Endothelial cell of umbilical vein (primary cell): ENCODE measurements around the gene SH3TC2. TPM values are rescaled to one million over a fixed set of nuclear protein-coding genes. Genes with fewer than 3 reads are reported as not detected.

Source experiments
- BruUV-seq: library from RNA; stranded (reverse); fragments of 400-500 nt; replicated peaks from 2 replicates; lab custom pipeline; 2021; lab: Mats Ljungman, UMichigan
- CTCF ChIA-PET: fragments of 300-600, 350-600 bp; sonication (Branson Sonifier 250); formaldehyde crosslinking; loops from one replicate; lab custom pipeline; 2021; ENCODE audit warnings: antibody characterized with exemption, inconsistent platforms; lab: Charles Lee
- POLR2A ChIA-PET: fragments of 300-600, 350-600 bp; sonication (Branson Sonifier 250); formaldehyde crosslinking; loops from one replicate; lab custom pipeline; 2021; ENCODE audit warnings: antibody characterized with exemption, inconsistent platforms; lab: Charles Lee
- DNase-seq: peaks from one replicate; pipeline ENCODE4 v3.0.0-alpha.2; 2011; ENCODE audit warnings: low read depth, low spot score
- FAIRE-seq: peaks from 2 replicates; lab custom pipeline; 2011; peaks lifted over from hg19 to GRCh38; lab: Jason Lieb, UNC
- H2AFZ ChIP-seq: 2 replicates; pipeline ENCODE4 v1.6.0; 2012; ENCODE audit warnings: low read depth, low read length, control low read depth, inconsistent platforms
- H3K27ac ChIP-seq: 2 replicates; pipeline ENCODE4 v1.5.1; 2011; ENCODE audit warnings: low read depth, mild to moderate bottlenecking, control low read depth, low read length, moderate library complexity; ENCODE audit not compliant: insufficient read depth
- H3K27me3 ChIP-seq, 2 experiments: 2 replicates each; pipeline versions ENCODE4 v1.6.0 to v1.6.1; 2011; ENCODE audit warnings: low read length in 2 of 2, mixed read lengths in 1 of 2; ENCODE audit not compliant: control insufficient read depth in 2 of 2, insufficient read depth in 2 of 2
- H3K36me3 ChIP-seq, 2 experiments: 2 replicates in 1 of 2; 3 replicates in 1 of 2; pipeline ENCODE4 v1.5.1; 2011; ENCODE audit warnings: low read length in 2 of 2, mild to moderate bottlenecking in 1 of 2, moderate library complexity in 1 of 2; ENCODE audit not compliant: control insufficient read depth in 2 of 2, insufficient read depth in 2 of 2; ENCODE audit errors: extremely low read depth in 1 of 2
- H3K4me1 ChIP-seq: 3 replicates; pipeline ENCODE4 v1.5.1; 2011; ENCODE audit warnings: mild to moderate bottlenecking, low read length; ENCODE audit not compliant: control insufficient read depth, insufficient read depth; ENCODE audit errors: extremely low read depth
- H3K4me2 ChIP-seq: 2 replicates; pipeline ENCODE4 v1.6.1; 2011; ENCODE audit warnings: low read length, control low read depth, mixed read lengths; ENCODE audit not compliant: insufficient read depth
- H3K4me3 ChIP-seq, 3 experiments: fragments of 200-600 bp in 1 of 3; sonication (generic), shearing (Covaris generic) in 1 of 3; replicated peaks in 1 of 3; 2 replicates each; pipeline ENCODE4 v1.5.1; 2011 to 2016; ENCODE audit warnings: control low read depth in 3 of 3, low read length in 3 of 3, mild to moderate bottlenecking in 2 of 3, inconsistent platforms in 1 of 3, low read depth in 1 of 3, moderate library complexity in 1 of 3; ENCODE audit not compliant: insufficient read depth in 1 of 3
- H3K79me2 ChIP-seq: 2 replicates; pipeline ENCODE4 v1.6.0; 2012; ENCODE audit warnings: low read length, inconsistent platforms; ENCODE audit not compliant: control insufficient read depth, insufficient read depth
- H3K9ac ChIP-seq: replicated peaks from 2 replicates; pipeline ENCODE3; 2011; ENCODE audit warnings: low read length, control low read depth; ENCODE audit not compliant: insufficient read depth; ENCODE audit errors: extremely low read depth
- H3K9me1 ChIP-seq: replicated peaks from 3 replicates; pipeline ENCODE4 v1.6.0; 2011; ENCODE audit warnings: mild to moderate bottlenecking, low read length; ENCODE audit not compliant: control insufficient read depth, insufficient read depth; ENCODE audit errors: extremely low read depth
- H3K9me3 ChIP-seq: replicated peaks from 2 replicates; pipeline ENCODE4 v1.5.1; 2012; ENCODE audit warnings: low read length, inconsistent platforms; ENCODE audit not compliant: control insufficient read depth, insufficient read depth
- H4K20me1 ChIP-seq: replicated peaks from 2 replicates; pipeline ENCODE3; 2011; ENCODE audit warnings: mild to moderate bottlenecking, low read length; ENCODE audit not compliant: control insufficient read depth, insufficient read depth; ENCODE audit errors: extremely low read depth
- CTCF ChIP-seq, 2 donors: IDR thresholded peaks; 1 replicate in 1 of 2; 2 replicates in 1 of 2; pipeline ENCODE4 v1.5.1; 2011; ENCODE audit warnings: low read length in 2 of 2, mild to moderate bottlenecking in 2 of 2, moderate library complexity in 2 of 2, control low read depth in 1 of 2, inconsistent platforms in 1 of 2, low read depth in 1 of 2; ENCODE audit not compliant: insufficient read depth in 1 of 2; ENCODE audit errors: extremely low read depth in 1 of 2
- EZH2 ChIP-seq: IDR thresholded peaks from 2 replicates; pipeline ENCODE4 v1.6.1; 2012; ENCODE audit warnings: borderline replicate concordance, low read depth, mild to moderate bottlenecking, moderate library complexity, low read length, inconsistent platforms; ENCODE audit not compliant: severe bottlenecking
- FOS ChIP-seq: IDR thresholded peaks from 2 replicates; pipeline ENCODE4 v1.6.1; 2011; ENCODE audit warnings: mild to moderate bottlenecking, low read length, moderate library complexity, borderline replicate concordance; ENCODE audit not compliant: insufficient read depth
- GATA2 ChIP-seq: IDR thresholded peaks from 2 replicates; pipeline ENCODE4 v1.7.0; 2011; ENCODE audit warnings: low read depth, mild to moderate bottlenecking, moderate library complexity, mixed read lengths, low read length; ENCODE audit not compliant: insufficient read length, insufficient read depth
- JUN ChIP-seq: IDR thresholded peaks from 2 replicates; pipeline ENCODE4 v1.6.1; 2011; ENCODE audit warnings: borderline replicate concordance, low read depth; ENCODE audit not compliant: insufficient read length, insufficient read depth
- MAX ChIP-seq: IDR thresholded peaks from 2 replicates; pipeline ENCODE4 v1.6.1; 2011; ENCODE audit not compliant: insufficient read depth, insufficient read length
- MYC ChIP-seq: IDR thresholded peaks from one replicate; pipeline ENCODE4 v1.6.1; 2011; ENCODE audit warnings: mild to moderate bottlenecking, low read depth, low read length
- POLR2A ChIP-seq: IDR thresholded peaks from 2 replicates; pipeline ENCODE4 v1.6.1; 2012; ENCODE audit warnings: low read depth, mild to moderate bottlenecking, control low read depth, low read length
- POLR2AphosphoS5 ChIP-seq: IDR thresholded peaks from 2 replicates; pipeline ENCODE4 v1.6.1; 2012; ENCODE audit warnings: low read depth, mild to moderate bottlenecking, control low read depth, low read length, moderate library complexity; ENCODE audit not compliant: insufficient read depth
- dilution Hi-C: fragments of 300-500 bp; cut with MboI; formaldehyde crosslinking; loops from one replicate; pipeline ENCODE4 v1.15.0; 2019; ENCODE audit warnings: low sequenced_read_pairs; ENCODE audit not compliant: extremely low pct_ligation_motif_present
- intact Hi-C: fragments of 100-400 bp; cut with micrococcal nuclease; formaldehyde crosslinking; loops from one replicate; pipeline ENCODE4 v1.10.0; 2022
- polyA plus RNA-seq, 4 experiments: library from polyadenylated mRNA; depleted of rRNA in 3 of 4; stranded (reverse) in 3 of 4; unstranded in 1 of 4; fragments of >200 nt; gene quantifications; 2 replicates each; pipeline versions ENCODE4 v1.2.1 to v1.2.3, GENCODE V29; 2011 to 2012; ENCODE audit warnings: missing spikeins in 1 of 4
- total RNA-seq: library from RNA; stranded (reverse); gene quantifications from 2 replicates; pipeline ENCODE4 v1.2.3, GENCODE V29; 2021

The SH3TC2 gene
- total and polyA plus RNA-seq, 2 donors (not counting 3 experiments of a cell fraction or from before 2014, with no cell fraction given): 0.91 to 4.3 TPM

- intact Hi-C loops: no loop called here
Measured at GRCh38 chr5:149089796-149090195, 26.9 kb upstream of the SH3TC2 start.

More at GRCh38 chr5:149089796-149090195, 26.9 kb upstream of the SH3TC2 start:
- BruUV-seq: no TSS peak
- DNase-seq: no peak
- Histone ChIP-seq H3K9me3 (no peaks in the 10 kb centered on the region), H3K4me1 (no peaks in the 10 kb centered on the region), H3K36me3 (no peaks in the 10 kb centered on the region), H4K20me1 (no peaks in the 10 kb centered on the region), H3K9ac (no peak overlapping the region), H3K4me3 (no peak overlapping the region), H3K79me2 (no peaks in the 10 kb centered on the region), H3K27ac (no peak overlapping the region), H2AFZ (no peak overlapping the region), H3K9me1 (no peaks in the 10 kb centered on the region), H3K4me2 (no peak overlapping the region), H3K27me3 (no peaks in the 10 kb centered on the region)
- FAIRE-seq: no peak
- TF ChIP-seq CTCF (IDR thresholded peaks at IDR 0.05; ENCODE audit: extremely low read depth in 1 of 2, insufficient read depth in 1 of 2, low read depth in 1 of 2, low read length in 2 of 2) (no peak), GATA2 (no peak), POLR2AphosphoS5 (no peak), MYC (no peak), MAX (no peak), EZH2 (no peak), JUN (no peak), FOS (no peak), POLR2A (no peak)
- dilution Hi-C loops: no loop called here
- ChIA-PET POLR2A (no interaction called here), CTCF (no interaction called here)
